ENCODE results near the gene MLST8.

DNA sequence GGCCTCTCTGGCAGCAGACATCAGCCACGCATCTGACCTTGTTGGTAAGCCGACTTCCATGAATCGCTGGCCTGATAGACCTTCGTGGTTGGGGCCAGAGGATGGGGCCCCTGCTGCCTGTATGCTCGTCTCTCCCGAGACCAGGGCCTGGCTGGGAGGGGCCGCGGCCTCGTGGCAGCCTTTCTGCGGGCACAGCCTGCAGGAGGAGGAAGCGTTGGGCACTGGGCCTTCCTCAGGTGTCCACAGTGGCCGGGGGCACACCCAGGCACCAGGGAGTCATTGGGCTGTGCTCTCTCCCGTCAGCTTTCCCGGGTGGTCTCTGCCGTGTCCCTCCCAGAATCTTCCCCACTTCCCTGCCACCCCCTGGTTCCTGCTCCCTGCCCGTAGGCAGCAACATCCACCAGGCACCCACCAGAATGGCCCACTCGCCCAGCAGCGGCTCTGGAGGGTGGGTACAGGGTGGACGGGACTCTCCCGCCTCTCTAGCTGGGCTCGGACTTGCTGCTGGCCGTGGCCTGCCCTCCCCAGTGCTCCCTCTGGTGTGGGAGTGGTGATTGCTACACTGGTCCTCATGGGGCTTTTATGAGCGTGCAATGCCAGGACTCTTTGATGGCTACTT lies 24.5 kb downstream of the MLST8 start:
- TF ChIP-seq POLR2AphosphoS5 (IDR thresholded peaks at IDR 0.05; ENCODE audit: low read depth, low read length) (no peak), TAF1 (IDR thresholded peaks at IDR 0.05; ENCODE audit: borderline replicate concordance, low read depth, low read length) (no peak)
